Measurements from ENCODE around the gene GGA1.

DNA sequence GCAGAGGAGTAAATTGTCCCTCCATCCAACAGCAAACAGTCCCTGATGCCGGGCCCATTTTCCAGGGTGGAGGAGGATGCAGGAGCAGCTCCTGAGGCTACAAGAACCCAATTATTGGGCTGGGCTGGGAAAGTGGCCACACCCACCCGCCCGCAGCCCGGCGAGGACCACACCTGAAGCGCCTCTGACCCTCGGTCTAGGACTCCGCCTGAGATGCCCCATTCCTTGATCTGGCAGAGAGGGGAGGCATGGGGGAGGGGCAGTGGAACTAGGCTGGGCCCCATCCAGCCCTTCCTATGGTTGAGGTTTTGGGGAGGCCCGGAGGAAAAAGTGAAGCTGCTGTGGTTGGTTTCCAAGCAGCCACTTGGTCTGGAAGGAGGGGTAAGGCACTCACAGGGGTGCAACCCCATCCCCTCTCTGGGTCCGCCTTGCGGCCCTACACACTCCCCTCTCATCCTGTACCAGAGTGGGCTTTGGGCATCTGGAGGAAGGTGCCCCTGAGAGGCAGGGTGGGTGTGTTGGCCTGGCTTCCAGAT is 64.4 kb downstream of the GGA1 start:
- TF ChIP-seq EZH2 (IDR thresholded peaks at IDR 0.05; ENCODE audit: low read length, missing control alignments): no peak
- TF ChIP-seq CTCF (conservative IDR thresholded peaks at IDR 0.05 in 1 of 2, IDR thresholded peaks at IDR 0.05 in 1 of 2; ENCODE audit: low read depth in 1 of 2, low read length in 2 of 2): no peak
